ENCODE measurements around the gene SH3PXD2A.
"Not testable (repeated sequence)": the region's sequence is repeated elsewhere in the genome, so short reads cannot be mapped to it uniquely, and the experiment has no call there.

Gene SH3PXD2A

DNA sequence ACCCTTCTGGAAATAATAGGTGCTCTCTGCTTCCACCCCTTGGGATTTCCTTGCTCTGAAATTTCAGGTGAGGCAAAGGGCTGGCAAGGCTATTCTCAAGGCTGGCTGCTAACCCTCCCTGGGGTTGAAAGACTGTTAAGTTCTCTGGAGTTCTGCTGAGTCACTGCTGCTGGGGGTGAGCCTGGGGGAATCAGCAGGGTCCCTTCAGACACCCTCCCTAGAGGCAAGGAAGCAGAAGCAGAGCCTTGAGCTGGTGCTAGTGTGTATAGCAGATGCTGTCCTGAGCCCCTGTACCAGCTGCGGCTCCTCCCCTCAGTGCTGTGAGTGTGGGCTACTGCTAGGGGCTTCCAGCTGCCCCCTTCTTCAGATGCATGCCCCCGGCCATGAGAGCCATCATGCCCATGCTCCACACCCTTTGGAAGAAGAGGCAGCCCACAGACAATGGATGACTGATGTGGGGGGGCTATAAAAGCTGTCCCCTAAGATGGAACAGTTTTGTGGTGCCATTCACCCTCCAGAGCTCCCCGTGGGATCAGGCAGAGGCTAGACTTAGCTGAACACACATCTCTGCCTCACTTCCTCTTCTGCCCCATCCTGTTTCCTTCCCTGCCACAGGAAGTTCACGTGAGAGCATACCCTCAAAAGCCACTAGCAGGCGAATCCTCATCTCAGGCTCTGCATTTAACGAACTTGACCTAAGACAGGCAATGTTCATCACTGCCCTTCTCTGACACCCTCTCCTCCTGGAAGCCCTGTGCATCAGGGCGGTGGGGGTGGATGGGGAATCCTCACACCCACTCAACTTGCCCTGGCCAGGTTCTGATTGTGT lies 91.8 kb downstream of the SH3PXD2A start:
- no peak for DNase-seq

- DNase-seq = no peak
Measured at GRCh38 chr10:103762916-103763315, 92.5 kb downstream of the SH3PXD2A start.

- DNase-seq = no peak
Measured at GRCh38 chr10:103762162-103762561, 93.2 kb downstream of the SH3PXD2A start.

GRCh38 chr10:103761075-103761920 lies 94.1 kb downstream of the SH3PXD2A start:
- DNase-seq = peak; percentile 6

DNA sequence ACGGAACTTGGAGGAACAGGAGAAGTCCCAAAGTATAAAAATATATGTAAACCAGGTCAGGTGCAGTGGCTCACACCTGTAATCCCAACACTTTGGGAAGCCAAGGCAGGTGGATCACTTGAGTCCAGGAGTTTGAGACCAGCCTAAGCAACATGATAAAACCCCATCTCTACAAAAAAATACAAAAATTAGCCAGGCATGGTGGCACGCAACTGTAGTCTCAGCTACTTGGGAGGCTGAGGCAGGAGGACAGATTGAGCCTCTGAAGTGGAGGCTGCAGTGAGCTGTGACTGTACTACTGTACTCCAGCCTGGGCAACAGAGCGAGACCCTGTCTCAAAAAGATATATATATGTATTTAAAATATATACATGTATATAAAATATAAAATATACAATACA lies 95.1 kb downstream of the SH3PXD2A start:
- DNase-seq = not testable (repeated sequence)

GRCh38 chr10:103759100-103759781 lies 96.1 kb downstream of the SH3PXD2A start:
- DNase-seq = no peak

DNA sequence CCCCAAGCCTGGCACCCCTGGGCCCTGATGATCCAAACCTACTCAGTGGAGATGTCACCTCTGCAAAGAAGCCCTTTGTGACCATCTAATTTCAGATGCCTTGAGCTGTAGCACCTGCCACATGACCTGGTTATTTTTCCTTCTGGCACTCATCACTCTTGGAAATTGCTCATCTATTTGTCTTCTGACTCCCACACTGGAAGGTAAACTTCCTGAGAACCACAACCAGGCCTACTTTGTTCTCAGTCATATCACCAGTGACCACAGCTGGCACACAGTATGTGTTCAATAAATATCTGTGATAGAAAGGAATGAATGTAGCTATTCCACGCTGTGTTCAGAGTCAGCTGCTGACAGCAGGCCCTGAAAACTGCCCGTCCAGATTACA lies 97.1 kb downstream of the SH3PXD2A start:
- DNase-seq = no peak

DNA sequence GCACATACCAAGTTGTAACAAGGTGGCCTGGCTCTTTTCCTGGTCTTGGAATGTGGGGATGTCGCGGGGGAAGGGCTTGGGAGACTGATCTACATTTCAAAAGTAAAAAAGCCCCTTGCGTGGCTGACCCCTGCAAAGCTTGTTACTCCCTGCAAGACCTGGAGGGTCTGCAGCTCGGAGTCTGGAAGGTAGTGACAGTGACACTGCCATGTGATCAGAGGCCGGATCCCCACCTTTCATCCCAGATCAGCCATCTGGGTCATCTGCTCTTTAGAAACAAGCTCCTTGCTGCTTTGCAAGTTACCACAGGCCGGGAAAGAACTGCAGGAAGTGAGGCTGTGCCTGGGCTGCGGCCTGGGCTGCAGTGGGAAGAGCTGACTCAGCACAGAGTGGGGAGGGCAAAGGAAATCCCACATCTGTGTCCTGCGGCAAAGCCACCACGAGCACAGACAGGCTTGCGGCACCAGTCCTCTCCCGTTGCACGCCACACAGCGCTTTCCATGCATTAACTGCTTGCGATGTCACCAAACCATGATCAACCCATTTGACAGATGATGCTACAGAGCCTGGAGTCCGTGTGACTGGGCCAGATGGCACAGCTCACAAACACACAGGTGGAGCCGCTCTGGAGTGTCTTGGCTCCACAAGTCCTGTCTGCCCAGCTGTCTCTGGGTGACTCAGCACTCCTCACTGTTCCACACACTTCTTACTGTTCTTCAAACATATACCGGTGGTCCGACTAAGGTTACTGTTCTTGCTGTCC lies 97.7 kb downstream of the SH3PXD2A start:
- DNase-seq = no peak

- no peak for DNase-seq
Measured at GRCh38 chr10:103756277-103756869, 99.0 kb downstream of the SH3PXD2A start.

- no peak for DNase-seq
Measured at GRCh38 chr10:103752680-103753248, 102.6 kb downstream of the SH3PXD2A start.

DNA sequence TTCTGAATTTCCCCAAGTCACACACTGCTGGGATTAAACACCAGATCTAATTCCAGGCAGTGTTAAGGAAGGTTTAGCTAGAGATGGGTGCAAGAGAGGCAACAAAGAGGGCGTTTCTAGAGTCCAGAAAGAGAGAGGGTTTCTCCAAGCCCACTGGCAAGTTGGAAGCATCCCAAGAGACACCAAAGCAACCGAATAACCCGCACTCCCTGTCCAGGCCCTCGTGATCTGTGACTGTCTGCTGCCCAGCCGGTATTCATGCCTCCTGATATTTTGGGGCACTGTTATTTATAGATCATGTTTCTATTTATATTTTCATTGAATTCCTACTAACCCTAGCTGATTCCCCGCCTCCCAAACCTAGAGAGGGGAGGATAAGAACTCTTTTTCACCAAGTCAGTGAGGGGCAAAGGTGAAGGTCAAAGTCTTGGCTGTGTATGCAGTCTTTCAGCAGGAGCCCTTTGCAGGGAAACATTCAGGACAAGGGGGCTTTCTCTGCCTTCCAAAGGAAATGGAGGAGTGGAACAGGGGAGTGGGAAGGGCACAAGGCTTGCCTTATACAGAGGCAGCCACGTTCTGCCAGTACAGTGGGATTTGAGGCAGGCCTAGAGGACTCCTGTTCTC lies 103.6 kb downstream of the SH3PXD2A start:
- DNase-seq = no peak

DNA sequence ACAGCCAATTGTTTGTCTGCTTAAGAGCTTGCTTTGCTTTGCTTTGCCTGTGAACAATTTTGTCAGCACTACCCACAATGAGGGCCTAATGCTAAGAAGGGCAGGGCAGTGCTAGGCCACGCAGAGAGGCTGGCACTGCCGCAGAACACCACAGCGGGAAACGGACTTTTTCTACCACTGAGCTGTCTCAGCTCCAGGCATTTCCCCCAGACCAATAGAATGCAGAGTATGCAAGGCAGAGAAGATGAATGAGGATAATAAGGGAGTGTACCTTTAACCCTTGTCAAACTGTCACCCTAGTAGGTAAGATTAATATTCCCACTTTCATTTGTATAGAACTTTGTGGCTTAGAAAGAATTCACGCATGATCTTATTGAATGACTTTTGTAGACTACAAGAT lies 104.5 kb downstream of the SH3PXD2A start:
- no peak for DNase-seq

- no peak for DNase-seq
Measured at GRCh38 chr10:103749779-103750178, 105.6 kb downstream of the SH3PXD2A start.

DNA sequence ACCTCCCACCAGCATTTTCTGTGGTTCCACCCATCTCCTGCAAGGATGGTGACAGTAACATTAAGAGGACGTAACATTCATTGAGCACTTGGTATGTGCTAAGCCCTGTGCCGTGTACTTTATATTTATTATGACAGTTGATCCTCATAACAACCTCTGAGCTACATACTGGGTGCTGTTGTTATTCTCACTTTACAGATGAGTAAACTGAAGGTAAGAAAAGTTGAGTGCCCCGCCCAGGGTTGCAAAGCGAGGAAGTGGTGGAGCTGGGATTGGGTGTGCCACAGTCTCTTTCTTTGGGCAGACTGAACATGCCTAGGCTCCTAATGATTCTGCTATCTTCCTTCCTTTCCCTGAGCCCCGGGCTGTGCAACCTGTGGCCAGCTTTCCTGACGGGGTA lies 107.4 kb downstream of the SH3PXD2A start:
- DNase-seq = no peak

DNA sequence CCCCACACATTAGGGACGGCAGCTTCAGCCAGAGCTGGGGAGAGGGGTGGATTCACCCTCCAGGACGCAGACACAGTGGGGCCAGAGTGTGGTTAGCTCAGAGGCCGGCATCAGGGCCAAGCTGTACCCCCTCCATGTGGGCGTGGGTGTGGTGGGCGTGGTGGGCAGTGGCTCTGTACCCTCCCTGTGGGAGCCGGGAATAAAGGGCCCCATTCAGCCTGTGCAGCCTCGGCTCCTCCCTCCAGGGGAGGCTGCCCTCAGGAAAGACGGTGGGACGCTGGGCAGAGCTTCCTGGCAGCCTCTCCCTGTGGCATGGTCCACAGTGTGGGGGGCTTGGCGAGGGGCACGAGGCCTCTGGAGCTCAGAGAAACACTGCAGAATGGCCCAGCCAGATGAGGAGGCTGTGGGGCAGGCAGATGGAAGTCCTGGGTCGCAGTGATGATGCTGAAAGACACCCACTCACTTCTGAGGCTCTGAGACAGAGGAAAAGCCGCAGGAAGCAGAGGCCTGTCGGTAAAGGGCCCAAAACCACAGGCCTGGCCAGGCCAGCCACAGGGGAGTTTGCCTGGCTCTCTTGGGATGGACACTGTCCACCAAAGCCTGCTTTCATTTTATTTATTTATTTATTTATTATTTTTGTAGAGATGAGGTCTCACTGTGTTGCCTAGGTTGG lies 108.0 kb downstream of the SH3PXD2A start:
- no peak for DNase-seq

DNA sequence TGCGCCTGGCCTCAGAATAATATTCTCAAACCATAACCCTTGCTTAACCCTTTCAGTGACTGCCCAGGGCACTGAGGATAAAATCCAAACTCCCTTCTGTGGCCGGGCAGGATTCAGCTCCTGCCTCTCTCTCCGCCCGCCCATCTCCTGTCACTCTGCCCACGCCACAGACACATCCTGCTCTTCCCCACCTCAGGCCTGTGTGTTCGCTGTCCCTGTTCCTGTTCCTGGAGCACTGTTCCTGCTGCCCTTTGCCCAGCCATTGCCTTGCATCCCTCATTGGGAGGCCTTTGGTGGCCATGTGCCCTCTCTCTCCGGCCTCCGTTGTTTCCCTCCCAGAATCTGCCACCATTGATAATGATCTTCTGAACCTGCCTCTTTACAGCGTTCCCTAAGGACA lies 108.8 kb downstream of the SH3PXD2A start:
- no peak for DNase-seq

- no peak for DNase-seq
Measured at GRCh38 chr10:103745341-103746247, 109.8 kb downstream of the SH3PXD2A start.

- no peak for DNase-seq
Measured at GRCh38 chr10:103742824-103743223, 112.6 kb downstream of the SH3PXD2A start.

DNA sequence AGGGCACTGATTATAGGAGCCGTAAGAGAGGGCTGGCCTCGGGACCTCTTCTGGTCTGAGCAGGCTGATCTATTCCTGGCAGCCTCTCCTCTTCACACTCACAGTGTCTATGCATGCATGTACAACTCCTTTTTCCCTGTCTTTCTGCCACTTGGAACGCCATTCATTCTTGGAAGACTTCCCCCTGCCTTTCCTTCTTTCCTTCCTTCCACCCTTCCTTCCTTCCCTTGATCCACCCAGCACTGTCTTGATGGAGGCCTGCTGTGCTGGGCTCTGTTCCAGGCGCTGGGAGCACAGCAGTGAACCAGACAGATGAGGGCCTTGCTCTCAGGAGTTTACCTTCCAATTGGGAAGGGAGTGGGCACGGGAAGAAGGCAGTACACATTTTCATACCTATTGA lies 114.8 kb downstream of the SH3PXD2A start:
- no peak for DNase-seq

Measured in NCI-H1092 treated with DMSO at 0.1 percent for 48 hours (cell line).